ENCODE measurements around the gene CACNB2.

DNA sequence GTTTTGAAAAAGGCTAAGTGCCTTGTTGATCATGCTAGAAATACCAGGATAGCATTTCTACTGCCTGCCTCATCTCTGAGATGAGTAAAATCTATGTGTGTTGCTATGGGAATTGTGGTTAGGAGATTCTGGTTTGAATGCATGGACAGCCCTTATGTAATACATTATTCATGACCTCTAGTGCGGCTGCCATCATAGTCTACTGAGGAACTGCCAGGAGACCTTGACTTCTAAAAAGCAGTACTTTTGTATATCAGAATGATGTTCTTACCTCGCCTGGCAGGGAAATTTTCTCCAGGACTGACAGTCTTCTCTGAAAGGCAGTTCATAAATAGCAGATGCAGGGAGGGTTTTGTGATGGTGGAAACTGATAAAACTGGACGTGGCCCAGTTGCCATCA lies 262.6 kb downstream of the CACNB2 start:
- TF ChIP-seq ATF2 (CRISPR knock-in tag; IDR thresholded peaks at IDR 0.05; ENCODE audit: borderline replicate concordance, low read depth): no peak
- TF ChIP-seq CTCF (IDR thresholded peaks at IDR 0.05): no peak
- TF ChIP-seq, protein P1, sequence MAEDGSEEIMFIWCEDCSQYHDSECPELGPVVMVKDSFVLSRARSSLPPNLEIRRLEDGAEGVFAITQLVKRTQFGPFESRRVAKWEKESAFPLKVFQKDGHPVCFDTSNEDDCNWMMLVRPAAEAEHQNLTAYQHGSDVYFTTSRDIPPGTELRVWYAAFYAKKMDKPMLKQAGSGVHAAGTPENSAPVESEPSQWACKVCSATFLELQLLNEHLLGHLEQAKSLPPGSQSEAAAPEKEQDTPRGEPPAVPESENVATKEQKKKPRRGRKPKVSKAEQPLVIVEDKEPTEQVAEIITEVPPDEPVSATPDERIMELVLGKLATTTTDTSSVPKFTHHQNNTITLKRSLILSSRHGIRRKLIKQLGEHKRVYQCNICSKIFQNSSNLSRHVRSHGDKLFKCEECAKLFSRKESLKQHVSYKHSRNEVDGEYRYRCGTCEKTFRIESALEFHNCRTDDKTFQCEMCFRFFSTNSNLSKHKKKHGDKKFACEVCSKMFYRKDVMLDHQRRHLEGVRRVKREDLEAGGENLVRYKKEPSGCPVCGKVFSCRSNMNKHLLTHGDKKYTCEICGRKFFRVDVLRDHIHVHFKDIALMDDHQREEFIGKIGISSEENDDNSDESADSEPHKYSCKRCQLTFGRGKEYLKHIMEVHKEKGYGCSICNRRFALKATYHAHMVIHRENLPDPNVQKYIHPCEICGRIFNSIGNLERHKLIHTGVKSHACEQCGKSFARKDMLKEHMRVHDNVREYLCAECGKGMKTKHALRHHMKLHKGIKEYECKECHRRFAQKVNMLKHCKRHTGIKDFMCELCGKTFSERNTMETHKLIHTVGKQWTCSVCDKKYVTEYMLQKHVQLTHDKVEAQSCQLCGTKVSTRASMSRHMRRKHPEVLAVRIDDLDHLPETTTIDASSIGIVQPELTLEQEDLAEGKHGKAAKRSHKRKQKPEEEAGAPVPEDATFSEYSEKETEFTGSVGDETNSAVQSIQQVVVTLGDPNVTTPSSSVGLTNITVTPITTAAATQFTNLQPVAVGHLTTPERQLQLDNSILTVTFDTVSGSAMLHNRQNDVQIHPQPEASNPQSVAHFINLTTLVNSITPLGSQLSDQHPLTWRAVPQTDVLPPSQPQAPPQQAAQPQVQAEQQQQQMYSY (CRISPR knock-in tag; IDR thresholded peaks at IDR 0.05): no peak
